HCT116 (cell line): Measurements from ENCODE around the gene PRKX. TPM values are rescaled to one million over a fixed set of nuclear protein-coding genes. Genes with fewer than 3 reads are reported as not detected.
"Not testable (repeated sequence)": the region's sequence is repeated elsewhere in the genome, so short reads cannot be mapped to it uniquely, and the experiment has no call there.

ENCODE experiments used
- ATAC-seq: fragments of 200-7000 bp; cut with Tn5 transposase; 2 replicates; pipeline ENCODE4 v1.9.1; 2020; ENCODE audit warnings: mild to moderate bottlenecking, moderate library complexity
- BruUV-seq: library from RNA; stranded (reverse); fragments of 400-500 nt; replicated peaks from 2 replicates; lab custom pipeline; 2021; lab: Mats Ljungman, UMichigan
- CTCF ChIA-PET: fragments of 300-600 bp; sonication (Branson Sonifier 250); formaldehyde crosslinking; loops from one replicate; lab custom pipeline; 2021; ENCODE audit warnings: antibody characterized with exemption; lab: Charles Lee
- POLR2A ChIA-PET: fragments of 300-600, 350-600 bp; sonication (Branson Sonifier 250); formaldehyde crosslinking; loops from one replicate; lab custom pipeline; 2021; ENCODE audit warnings: antibody characterized with exemption; lab: Charles Lee
- RAD21 ChIA-PET, 2 experiments: fragments of 300-600 bp; sonication (Branson Sonifier 250); formaldehyde crosslinking; loops; one replicate each; lab custom pipeline; 2023; ENCODE audit warnings: low total read pairs in 2 of 2; ENCODE audit not compliant: uncharacterized antibody in 2 of 2, unreplicated experiment in 2 of 2, low non-redundant PET in 1 of 2; lab: Charles Lee
- DNase-seq: peaks from one replicate; pipeline ENCODE4 v3.0.0-alpha.2; 2010; ENCODE audit warnings: low read depth, low spot score
- H2AFZ ChIP-seq: fragments of 200-600 bp; shearing (Covaris generic), sonication (generic); 2 replicates; pipeline ENCODE4 v1.6.1; 2017; ENCODE audit warnings: low read depth, mixed run types, mixed read lengths, antibody characterized with exemption, low read length; ENCODE audit not compliant: poor library complexity, severe bottlenecking
- H3K27ac ChIP-seq: 2 replicates; pipeline ENCODE4 v1.5.1; 2012; ENCODE audit warnings: low read depth, low read length
- H3K27me3 ChIP-seq: fragments of 200-600 bp; sonication (generic); 2 replicates; pipeline ENCODE4 v1.6.1; 2016; ENCODE audit warnings: mixed run types, low read length, mixed read lengths; ENCODE audit not compliant: insufficient read depth
- H3K36me3 ChIP-seq, 2 experiments: fragments of 200-500 bp in 1 of 2; fragments of 200-600 bp in 1 of 2; sonication (Bioruptor generic) in 1 of 2; sonication (generic) in 1 of 2; 2 replicates each; pipeline versions ENCODE4 v1.5.1 to v1.6.1; 2014 to 2016; ENCODE audit warnings: low read length in 2 of 2, inconsistent platforms in 1 of 2, mixed read lengths in 1 of 2, mixed run types in 1 of 2; ENCODE audit not compliant: insufficient read depth in 2 of 2, control insufficient read depth in 1 of 2
- H3K4me1 ChIP-seq, 2 experiments: fragments of 200-600 bp in 1 of 2; sonication (generic) in 1 of 2; 2 replicates each; pipeline versions ENCODE4 v1.5.1 to v1.6.1; 2012 to 2017; ENCODE audit warnings: low read length in 2 of 2, inconsistent platforms in 1 of 2, mild to moderate bottlenecking in 1 of 2, mixed read lengths in 1 of 2, mixed run types in 1 of 2, moderate library complexity in 1 of 2; ENCODE audit not compliant: insufficient read depth in 2 of 2, control insufficient read depth in 1 of 2
- H3K4me2 ChIP-seq: fragments of 200-600 bp; sonication (generic); 2 replicates; pipeline ENCODE4 v1.6.1; 2017; ENCODE audit warnings: mixed run types, low read length, mixed read lengths
- H3K4me3 ChIP-seq, 2 experiments: fragments of 200-600 bp in 1 of 2; sonication (generic) in 1 of 2; replicated peaks in 1 of 2; 2 replicates each; pipeline ENCODE4 v1.5.1; 2011 to 2016; ENCODE audit warnings: low read length in 2 of 2, control low read depth in 1 of 2, low read depth in 1 of 2, mild to moderate bottlenecking in 1 of 2, mixed read lengths in 1 of 2, mixed run types in 1 of 2
- H3K79me2 ChIP-seq: fragments of 200-600 bp; sonication (generic); 2 replicates; pipeline ENCODE4 v1.6.1; 2017; ENCODE audit warnings: mild to moderate bottlenecking, mixed run types, low read length, moderate library complexity, mixed read lengths; ENCODE audit not compliant: insufficient read depth
- H3K9ac ChIP-seq: fragments of 200-600 bp; sonication (generic); 2 replicates; pipeline ENCODE4 v1.6.1; 2016; ENCODE audit warnings: low read length, mixed read lengths
- H3K9me2 ChIP-seq: fragments of 200-600 bp; sonication (generic), shearing (Covaris generic); 2 replicates; pipeline ENCODE4 v1.6.1; 2017; ENCODE audit warnings: mixed run types, mild to moderate bottlenecking, moderate library complexity; ENCODE audit not compliant: insufficient read depth
- H3K9me3 ChIP-seq, 2 experiments: fragments of 200-500 bp in 1 of 2; fragments of 200-600 bp in 1 of 2; sonication (Bioruptor generic) in 1 of 2; sonication (generic) in 1 of 2; 2 replicates each; pipeline ENCODE4 v1.6.1; 2014 to 2017; ENCODE audit warnings: low read length in 2 of 2, mixed read lengths in 2 of 2, inconsistent platforms in 1 of 2, low read depth in 1 of 2, mild to moderate bottlenecking in 1 of 2, mixed run types in 1 of 2, moderate library complexity in 1 of 2; ENCODE audit not compliant: control insufficient read depth in 1 of 2, insufficient read depth in 1 of 2
- H4K20me1 ChIP-seq: fragments of 200-600 bp; sonication (generic), shearing (Covaris generic); 2 replicates; pipeline ENCODE4 v1.6.1; 2017; ENCODE audit warnings: mixed run types, mild to moderate bottlenecking, moderate library complexity; ENCODE audit not compliant: insufficient read depth
- ELF1 ChIP-seq: IDR thresholded peaks from 2 replicates; pipeline ENCODE4 v1.6.1; 2012; ENCODE audit warnings: low read depth, borderline replicate concordance
- EZH2 ChIP-seq: fragments of 200-600 bp; sonication (generic); IDR thresholded peaks from 2 replicates; pipeline ENCODE4 v1.6.1; 2017; ENCODE audit warnings: antibody characterized with exemption, mixed run types
- EZH2phosphoT487 ChIP-seq: fragments of 200-600 bp; IDR thresholded peaks from 2 replicates; pipeline ENCODE4 v1.6.1; 2018; ENCODE audit warnings: antibody characterized with exemption, borderline replicate concordance
- POLR2AphosphoS5 ChIP-seq: IDR thresholded peaks from 2 replicates; pipeline ENCODE4 v1.6.1; 2011; ENCODE audit warnings: mild to moderate bottlenecking, low read depth, low read length, moderate library complexity
- SIN3A ChIP-seq: IDR thresholded peaks from 2 replicates; pipeline ENCODE4 v1.6.1; 2012; ENCODE audit warnings: low read depth
- TCF7L2 ChIP-seq: IDR thresholded peaks from 2 replicates; pipeline ENCODE4 v1.7.0; 2011; ENCODE audit warnings: borderline replicate concordance, inconsistent platforms; ENCODE audit not compliant: insufficient read depth, insufficient read length; ENCODE audit errors: extremely low read depth
- intact Hi-C: fragments of 100-400 bp; cut with micrococcal nuclease; formaldehyde crosslinking; loops from 2 replicates; pipeline ENCODE4 v1.10.0; 2022
- total RNA-seq: library from RNA; stranded (reverse); gene quantifications from one replicate; pipeline ENCODE4 v1.2.1, GENCODE V29; 2021; ENCODE audit not compliant: unreplicated experiment

PRKX gene
- total RNA-seq, 1 experiment from 2014 or later, result 26.7 TPM

- TF ChIP-seq ELF1, result no peak
- TF ChIP-seq EZH2, result no peak
- TF ChIP-seq POLR2AphosphoS5, result no peak
Measured at GRCh38 chrX:3733043-3733430, 19.6 kb upstream of the PRKX start (continued).

GRCh38 chrX:3732326-3733042 lies 19.0 kb upstream of the PRKX start:
- not testable (repeated sequence) for H3K27ac ChIP-seq

GRCh38 chrX:3728454-3728853 lies 15.0 kb upstream of the PRKX start:
- Histone ChIP-seq H3K9me3 (no peaks in the 10 kb centered on the region), H3K4me3 (no peak overlapping the region), H3K4me2 (no peak overlapping the region), H3K4me1 (no peaks in the 10 kb centered on the region), H2AFZ (no peak overlapping the region), H4K20me1 (no peaks in the 10 kb centered on the region), H3K27ac (no peak overlapping the region), H3K79me2 (no peaks in the 10 kb centered on the region), H3K36me3 (no peaks in the 10 kb centered on the region), H3K9ac (no peak overlapping the region), H3K27me3 (no peaks in the 10 kb centered on the region), H3K9me2 (no peaks in the 10 kb centered on the region)
- ChIA-PET CTCF (no interaction called here), POLR2A (no interaction called here), RAD21 (no interaction called here)
- no peak for DNase-seq
- BruUV-seq, result no TSS peak
- intact Hi-C loops, result no loop called here
- TF ChIP-seq SIN3A (no peak), EZH2 (no peak), TCF7L2 (no peak), EZH2phosphoT487 (no peak)
- no peak for ATAC-seq

More at GRCh38 chrX:3732326-3733042, 19.0 kb upstream of the PRKX start:
- H3K9me2 ChIP-seq, H3K4me3 ChIP-seq, H3K4me2 ChIP-seq, ATAC-seq, H3K27me3 ChIP-seq, RAD21 ChIA-PET, POLR2A ChIA-PET, CTCF ChIA-PET, H2AFZ ChIP-seq, H3K9me3 ChIP-seq, intact Hi-C loops, H3K9ac ChIP-seq, BruUV-seq, H3K4me1 ChIP-seq, H4K20me1 ChIP-seq, H3K79me2 ChIP-seq, H3K36me3 ChIP-seq, DNase-seq: not testable (repeated sequence)

GRCh38 chrX:3723460-3723859 lies 10.0 kb upstream of the PRKX start:
- CTCF ChIA-PET, RAD21 ChIA-PET: not testable (repeated sequence)

More at GRCh38 chrX:3723460-3723859, 10.0 kb upstream of the PRKX start:
- H3K9ac ChIP-seq, H3K79me2 ChIP-seq, H3K27me3 ChIP-seq, H4K20me1 ChIP-seq, H3K9me3 ChIP-seq, ATAC-seq, DNase-seq, H2AFZ ChIP-seq, H3K36me3 ChIP-seq, H3K4me2 ChIP-seq, H3K27ac ChIP-seq, intact Hi-C loops, H3K4me1 ChIP-seq, POLR2A ChIA-PET, BruUV-seq, H3K9me2 ChIP-seq, H3K4me3 ChIP-seq: not testable (repeated sequence)
